K562 (cell line): Measurements from ENCODE around the gene ZPR1. TPM values are rescaled to one million over a fixed set of nuclear protein-coding genes. Genes with fewer than 3 reads are reported as not detected.

Source experiments
- E4F1 ChIP-seq: fragments of 250-450 bp; sonication (Bioruptor Pico); IDR thresholded peaks from 2 replicates; pipeline ENCODE4 v1.5.0; 2021; ENCODE audit warnings: mild to moderate bottlenecking, borderline replicate concordance
- ETS2 ChIP-seq: IDR thresholded peaks from 2 replicates; pipeline ENCODE4 v1.6.1; 2016; ENCODE audit warnings: borderline replicate concordance, missing genetic modification characterization, mild to moderate bottlenecking, moderate library complexity, missing compliant biosample characterization; ENCODE audit not compliant: poor library complexity, severe bottlenecking
- PATZ1 ChIP-seq: fragments of 250-450 bp; sonication (Bioruptor Pico); IDR thresholded peaks from 2 replicates; pipeline ENCODE4 v1.5.0; 2020; ENCODE audit warnings: mild to moderate bottlenecking, borderline replicate concordance
- REST ChIP-seq, 2 experiments: fragments of 450-650 bp; formaldehyde crosslinking in 1 of 2; IDR thresholded peaks; 2 replicates each; pipeline versions ENCODE4 v1.4.0 to v1.6.1; 2014 to 2020; ENCODE audit warnings: mild to moderate bottlenecking in 2 of 2, borderline replicate concordance in 1 of 2, low read depth in 1 of 2
- SRF ChIP-seq, 2 experiments: fragments of 250-450, 450-650 bp in 1 of 2; sonication (Bioruptor Pico) in 1 of 2; sonication (generic) in 1 of 2; formaldehyde crosslinking; IDR thresholded peaks; 2 replicates each; pipeline versions ENCODE4 v1.5.0 to v1.5.1; 2020 to 2022; ENCODE audit warnings: mild to moderate bottlenecking in 1 of 2, missing genetic modification reagents in 1 of 2
- TAF1 ChIP-seq: IDR thresholded peaks from 2 replicates; pipeline ENCODE4 v1.6.1; 2011; ENCODE audit warnings: mild to moderate bottlenecking, low read length, moderate library complexity; ENCODE audit not compliant: insufficient read depth, control insufficient read depth, severe bottlenecking; ENCODE audit errors: extremely low read depth
- ZNF408 ChIP-seq: fragments of 250-450 bp; sonication (Bioruptor Pico); IDR thresholded peaks from 2 replicates; pipeline ENCODE4 v1.4.0; 2020; ENCODE audit warnings: low read depth, mild to moderate bottlenecking, moderate library complexity
- polyA plus RNA-seq, 8 experiments: library from polyadenylated mRNA; depleted of rRNA in 4 of 8; stranded (reverse) in 5 of 8; unstranded in 3 of 8; fragments of >200 nt; fragmentation: Nextera tagmentation in 2 of 8; fragmentation: Illumina TruSeq in 1 of 8; extraction: Ambion mirVana in 2 of 8; extraction: Trizol in 1 of 8; gene quantifications; 2 replicates each; pipeline versions ENCODE4 v1.2.1 to v1.2.3, GENCODE V29; 2011 to 2014; ENCODE audit warnings: inconsistent platforms in 1 of 8, missing spikeins in 1 of 8
- total RNA-seq, 7 experiments: library from RNA; depleted of rRNA in 6 of 7; stranded (reverse); fragments of >200 nt in 6 of 7; fragmentation: Illumina TruSeq in 2 of 7; extraction: Trizol in 2 of 7; gene quantifications; 2 replicates each; pipeline versions ENCODE4 v1.2.1 to v1.2.3, GENCODE V29; 2011 to 2021; ENCODE audit warnings: low replicate concordance in 1 of 7
- TF ChIP-seq, protein P1 (sequence below): IDR thresholded peaks from 3 replicates; pipeline ENCODE4 v1.6.1; 2011; ENCODE audit warnings: borderline replicate concordance, mild to moderate bottlenecking, moderate library complexity; ENCODE audit not compliant: insufficient read length; ENCODE audit errors: extremely low read depth
- TF ChIP-seq, protein P2 (sequence below): fragments of 450-650 bp; IDR thresholded peaks from 2 replicates; pipeline ENCODE4 v1.6.1; 2016; ENCODE audit warnings: low read depth, mild to moderate bottlenecking, moderate library complexity

The ZPR1 gene
- total and polyA plus RNA-seq, 9 of the 15 experiments (the other 6 are each of a cell fraction or from before 2014, with no cell fraction given) = 13.0 to 120 (median 83.8) TPM

- TF ChIP-seq REST (IDR thresholded peaks at IDR 0.05; ENCODE audit: borderline replicate concordance) (no peak), REST (CRISPR knock-in tag; IDR thresholded peaks at IDR 0.05; ENCODE audit: low read depth) (no peak), ZNF408 (CRISPR knock-in tag) (no peak), E4F1 (no peak), SRF (CRISPR knock-in tag; IDR thresholded peaks at IDR 0.05) (no peak), ETS2 (tag) (no peak), TAF1 (no peak), PATZ1 (CRISPR knock-in tag) (no peak)
- TF ChIP-seq, protein P1, sequence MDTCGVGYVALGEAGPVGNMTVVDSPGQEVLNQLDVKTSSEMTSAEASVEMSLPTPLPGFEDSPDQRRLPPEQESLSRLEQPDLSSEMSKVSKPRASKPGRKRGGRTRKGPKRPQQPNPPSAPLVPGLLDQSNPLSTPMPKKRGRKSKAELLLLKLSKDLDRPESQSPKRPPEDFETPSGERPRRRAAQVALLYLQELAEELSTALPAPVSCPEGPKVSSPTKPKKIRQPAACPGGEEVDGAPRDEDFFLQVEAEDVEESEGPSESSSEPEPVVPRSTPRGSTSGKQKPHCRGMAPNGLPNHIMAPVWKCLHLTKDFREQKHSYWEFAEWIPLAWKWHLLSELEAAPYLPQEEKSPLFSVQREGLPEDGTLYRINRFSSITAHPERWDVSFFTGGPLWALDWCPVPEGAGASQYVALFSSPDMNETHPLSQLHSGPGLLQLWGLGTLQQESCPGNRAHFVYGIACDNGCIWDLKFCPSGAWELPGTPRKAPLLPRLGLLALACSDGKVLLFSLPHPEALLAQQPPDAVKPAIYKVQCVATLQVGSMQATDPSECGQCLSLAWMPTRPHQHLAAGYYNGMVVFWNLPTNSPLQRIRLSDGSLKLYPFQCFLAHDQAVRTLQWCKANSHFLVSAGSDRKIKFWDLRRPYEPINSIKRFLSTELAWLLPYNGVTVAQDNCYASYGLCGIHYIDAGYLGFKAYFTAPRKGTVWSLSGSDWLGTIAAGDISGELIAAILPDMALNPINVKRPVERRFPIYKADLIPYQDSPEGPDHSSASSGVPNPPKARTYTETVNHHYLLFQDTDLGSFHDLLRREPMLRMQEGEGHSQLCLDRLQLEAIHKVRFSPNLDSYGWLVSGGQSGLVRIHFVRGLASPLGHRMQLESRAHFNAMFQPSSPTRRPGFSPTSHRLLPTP = no peak
- TF ChIP-seq, protein P2, sequence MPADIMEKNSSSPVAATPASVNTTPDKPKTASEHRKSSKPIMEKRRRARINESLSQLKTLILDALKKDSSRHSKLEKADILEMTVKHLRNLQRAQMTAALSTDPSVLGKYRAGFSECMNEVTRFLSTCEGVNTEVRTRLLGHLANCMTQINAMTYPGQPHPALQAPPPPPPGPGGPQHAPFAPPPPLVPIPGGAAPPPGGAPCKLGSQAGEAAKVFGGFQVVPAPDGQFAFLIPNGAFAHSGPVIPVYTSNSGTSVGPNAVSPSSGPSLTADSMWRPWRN = no peak
Observed at GRCh38 chr11:116812109-116812508, 24.3 kb upstream of the ZPR1 start (continued).
